D721Med (cell line): ENCODE measurements around the gene PCDH9.

Experiments used
- DNase-seq: peaks from one replicate; pipeline ENCODE4 v3.0.0; 2011; ENCODE audit warnings: low spot score; ENCODE audit not compliant: insufficient read length
- FAIRE-seq: peaks from 2 replicates; lab custom pipeline; 2011; peaks lifted over from hg19 to GRCh38; lab: Jason Lieb, UNC
- CTCF ChIP-seq: IDR thresholded peaks from 2 replicates; pipeline ENCODE4 v1.5.1; 2012; ENCODE audit warnings: mild to moderate bottlenecking, control low read depth; ENCODE audit not compliant: insufficient read depth; ENCODE audit errors: missing control alignments

PCDH9 gene

DNA sequence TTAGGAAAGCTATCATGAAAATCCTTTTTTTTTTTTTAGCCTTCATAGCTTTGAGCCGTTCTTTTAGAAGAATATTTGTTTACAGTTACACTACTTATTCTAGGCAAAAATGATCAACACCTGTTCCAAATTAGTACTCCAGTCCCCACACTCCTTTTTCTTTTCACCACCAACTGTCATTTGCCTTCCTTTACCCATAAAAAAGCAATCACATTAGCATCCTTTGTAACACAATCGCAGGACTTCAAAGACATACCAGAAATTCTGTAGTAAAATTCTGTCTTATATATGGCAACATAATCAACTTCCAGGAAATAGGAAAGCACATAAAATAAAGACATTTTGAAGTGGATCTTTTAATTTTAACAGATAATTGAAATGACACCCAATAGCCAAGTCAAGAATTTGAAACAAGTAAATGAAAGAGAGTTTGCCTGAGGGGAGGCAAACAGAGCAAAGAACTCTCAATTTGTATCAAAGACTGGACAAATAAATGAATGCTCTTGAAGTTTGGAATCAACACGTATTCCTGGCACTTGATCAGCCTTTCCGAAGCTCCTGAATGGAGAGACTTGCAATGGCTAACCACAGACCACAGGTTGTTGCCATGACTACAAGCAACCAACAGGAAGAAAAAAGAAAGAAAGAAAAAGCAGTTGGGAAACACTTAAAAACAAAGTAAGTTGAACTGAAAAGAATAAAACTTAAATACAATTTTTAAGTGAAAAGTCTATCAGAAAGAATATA lies 206.8 kb downstream of the PCDH9 start:
- FAIRE-seq: no peak
- DNase-seq: no peak
- no peak for TF ChIP-seq CTCF

GRCh38 chr13:67018775-67019174 lies 211.4 kb downstream of the PCDH9 start:
- no peak for DNase-seq
- FAIRE-seq: no peak
- TF ChIP-seq CTCF: no peak

GRCh38 chr13:67017276-67017675 lies 212.9 kb downstream of the PCDH9 start:
- no peak for DNase-seq

DNA sequence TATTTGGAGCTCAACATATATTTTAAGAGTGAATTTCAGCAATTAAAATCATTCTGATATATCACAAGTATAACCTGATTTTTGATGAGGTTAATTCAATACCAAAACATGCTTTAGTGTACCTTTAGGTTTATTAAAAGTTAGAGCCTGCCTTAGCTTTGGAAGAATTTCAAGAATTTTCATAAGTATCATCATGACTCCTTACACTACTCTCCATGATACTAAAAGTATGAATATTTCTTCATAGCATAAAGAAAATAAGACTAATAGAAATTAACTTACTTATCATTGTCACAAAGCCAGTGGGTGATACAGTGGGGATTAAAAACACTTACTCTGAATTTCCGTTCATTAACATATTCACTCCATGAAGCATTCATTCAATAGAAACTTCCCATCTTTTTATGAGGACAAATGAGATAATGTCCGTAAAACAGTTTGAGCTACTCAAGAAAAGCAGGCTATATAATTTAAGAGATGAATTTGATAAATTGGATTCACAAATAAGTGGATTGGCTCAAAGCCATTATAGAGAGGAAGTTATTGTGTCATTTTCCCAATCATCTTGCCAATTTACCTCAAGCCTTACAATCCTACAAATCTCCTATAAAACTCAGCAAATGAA lies 214.0 kb downstream of the PCDH9 start:
- DNase-seq (no peak), FAIRE-seq (no peak)
- no peak for TF ChIP-seq CTCF

More at GRCh38 chr13:67017276-67017675, 212.9 kb downstream of the PCDH9 start:
- TF ChIP-seq CTCF: no peak
- no peak for FAIRE-seq

- no peak for TF ChIP-seq CTCF
- no peak for DNase-seq
- no peak for FAIRE-seq
These were observed 215.7 kb downstream of the PCDH9 start for GRCh38 chr13:67014399-67014798.

- FAIRE-seq (no peak), DNase-seq (no peak)
- TF ChIP-seq CTCF: no peak
These were observed 216.4 kb downstream of the PCDH9 start for GRCh38 chr13:67013709-67014108.
